Neural cell (in vitro differentiated cells): ENCODE data around the gene POLR1D. TPM values are rescaled to one million over a fixed set of nuclear protein-coding genes. Genes with fewer than 3 reads are reported as not detected.

ENCODE experiments used
- H2AFZ ChIP-seq: fragments of 200-600, 300-800 bp; sonication (generic), shearing (Covaris generic); 2 replicates; pipeline ENCODE4 v1.6.0; 2014; ENCODE audit warnings: low read depth, mild to moderate bottlenecking, antibody characterized with exemption, low read length, moderate library complexity
- H3F3A ChIP-seq: fragments of 200-600 bp; shearing (Covaris generic); 2 replicates; pipeline ENCODE4 v1.6.1; 2016; ENCODE audit warnings: mild to moderate bottlenecking, moderate library complexity, mixed read lengths, antibody characterized with exemption, low read length; ENCODE audit not compliant: insufficient read depth, poor library complexity, severe bottlenecking
- H3K27ac ChIP-seq: fragments of 200-600, 300-800 bp; sonication (generic), shearing (Covaris generic); 2 replicates; pipeline ENCODE4 v1.5.1; 2014; ENCODE audit warnings: mild to moderate bottlenecking, low read length, moderate library complexity
- H3K27me3 ChIP-seq: fragments of 300-800, 200-600 bp; sonication (generic), shearing (Covaris generic); 2 replicates; pipeline ENCODE4 v1.6.0; 2014; ENCODE audit warnings: mild to moderate bottlenecking, low read depth, low read length, moderate library complexity; ENCODE audit not compliant: insufficient read depth
- H3K36me3 ChIP-seq: fragments of 300-800, 200-600 bp; sonication (generic), shearing (Covaris generic); 2 replicates; pipeline ENCODE4 v1.5.1; 2014; ENCODE audit warnings: mild to moderate bottlenecking, antibody characterized with exemption, low read length, moderate library complexity; ENCODE audit not compliant: insufficient read depth
- H3K4me2 ChIP-seq: fragments of 300-800, 200-600 bp; sonication (generic), shearing (Covaris generic); 2 replicates; pipeline ENCODE4 v1.6.0; 2014; ENCODE audit warnings: mild to moderate bottlenecking, low read length
- H3K4me3 ChIP-seq: fragments of 300-800, 200-600 bp; sonication (generic), shearing (Covaris generic); 2 replicates; pipeline ENCODE4 v1.5.1; 2014; ENCODE audit warnings: mild to moderate bottlenecking, low read length, moderate library complexity
- H3K79me2 ChIP-seq: fragments of 200-600 bp; shearing (Covaris generic); replicated peaks from 2 replicates; pipeline ENCODE4 v1.6.0; 2014; ENCODE audit warnings: mild to moderate bottlenecking, low read length, moderate library complexity; ENCODE audit not compliant: insufficient read depth
- H3K9ac ChIP-seq: fragments of 300-800, 200-600 bp; sonication (generic), shearing (Covaris generic); 2 replicates; pipeline ENCODE4 v1.6.1; 2016; ENCODE audit warnings: mild to moderate bottlenecking, low read length, mixed read lengths
- H3K9me2 ChIP-seq: fragments of 200-600 bp; shearing (Covaris generic); 2 replicates; pipeline ENCODE4 v1.6.1; 2016; ENCODE audit warnings: mild to moderate bottlenecking, low read length, mixed read lengths; ENCODE audit not compliant: insufficient read depth
- H3K9me3 ChIP-seq: fragments of 200-600, 300-800 bp; sonication (generic), shearing (Covaris generic); 2 replicates; pipeline ENCODE4 v1.6.1; 2016; ENCODE audit warnings: mild to moderate bottlenecking, mixed run types, low read length, moderate library complexity, mixed read lengths
- H4K20me1 ChIP-seq: fragments of 200-600 bp; shearing (Covaris generic); 2 replicates; pipeline ENCODE4 v1.6.1; 2016; ENCODE audit warnings: mild to moderate bottlenecking, mixed run types; ENCODE audit not compliant: insufficient read depth
- EP300 ChIP-seq: fragments of 450-650 bp; conservative IDR thresholded peaks from 2 replicates; pipeline ENCODE4 v1.6.1; 2014; ENCODE audit warnings: antibody characterized with exemption, mild to moderate bottlenecking, moderate library complexity; ENCODE audit not compliant: poor library complexity, severe bottlenecking
- EZH2 ChIP-seq: fragments of 200-600, 300-800 bp; shearing (Covaris generic), sonication (generic); IDR thresholded peaks from 2 replicates; pipeline ENCODE4 v1.6.1; 2014; ENCODE audit warnings: antibody characterized with exemption, low read length, borderline replicate concordance, mild to moderate bottlenecking; ENCODE audit not compliant: insufficient read depth, poor library complexity, severe bottlenecking
- MXI1 ChIP-seq: fragments of 450-650 bp; conservative IDR thresholded peaks from 2 replicates; pipeline ENCODE4 v1.6.1; 2014; ENCODE audit warnings: antibody characterized with exemption, mild to moderate bottlenecking; ENCODE audit not compliant: poor library complexity, severe bottlenecking
- POLR2AphosphoS5 ChIP-seq: IDR thresholded peaks from 2 replicates; pipeline ENCODE4 v1.6.1; 2012
- RAD21 ChIP-seq: fragments of 450-650 bp; conservative IDR thresholded peaks from 2 replicates; pipeline ENCODE4 v1.6.1; 2014; ENCODE audit warnings: antibody characterized with exemption, mild to moderate bottlenecking, moderate library complexity
- SMC3 ChIP-seq: fragments of 450-650 bp; conservative IDR thresholded peaks from 2 replicates; pipeline ENCODE4 v1.6.1; 2014; ENCODE audit warnings: antibody characterized with exemption, mild to moderate bottlenecking, moderate library complexity; ENCODE audit not compliant: poor library complexity
- TAF1 ChIP-seq: IDR thresholded peaks from 2 replicates; pipeline ENCODE4 v1.6.1; 2012; ENCODE audit warnings: low read depth
- polyA plus RNA-seq: library from polyadenylated mRNA; depleted of rRNA; stranded (reverse); fragments of >200 nt; gene quantifications from 2 replicates; pipeline ENCODE4 v1.2.3, GENCODE V29; 2014
- TF ChIP-seq, protein P1 (sequence below): IDR thresholded peaks from 2 replicates; pipeline ENCODE4 v1.6.1; 2012; ENCODE audit warnings: borderline replicate concordance
- TF ChIP-seq, protein P2 (sequence below): fragments of 450-650 bp; IDR thresholded peaks from 2 replicates; pipeline ENCODE4 v1.5.1; 2014; ENCODE audit warnings: antibody characterized with exemption, mild to moderate bottlenecking, moderate library complexity; ENCODE audit not compliant: poor library complexity, severe bottlenecking

The POLR1D gene
- polyA plus RNA-seq, 1 donor from 2014 or later = 179 TPM

- H3F3A ChIP-seq = no peaks in the 10 kb centered on the region
- no peak overlapping the region for H3K27ac ChIP-seq
- H2AFZ ChIP-seq = no peak overlapping the region
- no peak overlapping the region for H3K9ac ChIP-seq
- no peak overlapping the region for H3K4me3 ChIP-seq
- H4K20me1 ChIP-seq = no peaks in the 10 kb centered on the region
- H3K36me3 ChIP-seq = no peaks in the 10 kb centered on the region
- TF ChIP-seq POLR2AphosphoS5 (no peak), EZH2 (no peak), MXI1 (no peak), RAD21 (no peak), EP300 (no peak), SMC3 (no peak), TAF1 (no peak)
- TF ChIP-seq, protein P1, sequence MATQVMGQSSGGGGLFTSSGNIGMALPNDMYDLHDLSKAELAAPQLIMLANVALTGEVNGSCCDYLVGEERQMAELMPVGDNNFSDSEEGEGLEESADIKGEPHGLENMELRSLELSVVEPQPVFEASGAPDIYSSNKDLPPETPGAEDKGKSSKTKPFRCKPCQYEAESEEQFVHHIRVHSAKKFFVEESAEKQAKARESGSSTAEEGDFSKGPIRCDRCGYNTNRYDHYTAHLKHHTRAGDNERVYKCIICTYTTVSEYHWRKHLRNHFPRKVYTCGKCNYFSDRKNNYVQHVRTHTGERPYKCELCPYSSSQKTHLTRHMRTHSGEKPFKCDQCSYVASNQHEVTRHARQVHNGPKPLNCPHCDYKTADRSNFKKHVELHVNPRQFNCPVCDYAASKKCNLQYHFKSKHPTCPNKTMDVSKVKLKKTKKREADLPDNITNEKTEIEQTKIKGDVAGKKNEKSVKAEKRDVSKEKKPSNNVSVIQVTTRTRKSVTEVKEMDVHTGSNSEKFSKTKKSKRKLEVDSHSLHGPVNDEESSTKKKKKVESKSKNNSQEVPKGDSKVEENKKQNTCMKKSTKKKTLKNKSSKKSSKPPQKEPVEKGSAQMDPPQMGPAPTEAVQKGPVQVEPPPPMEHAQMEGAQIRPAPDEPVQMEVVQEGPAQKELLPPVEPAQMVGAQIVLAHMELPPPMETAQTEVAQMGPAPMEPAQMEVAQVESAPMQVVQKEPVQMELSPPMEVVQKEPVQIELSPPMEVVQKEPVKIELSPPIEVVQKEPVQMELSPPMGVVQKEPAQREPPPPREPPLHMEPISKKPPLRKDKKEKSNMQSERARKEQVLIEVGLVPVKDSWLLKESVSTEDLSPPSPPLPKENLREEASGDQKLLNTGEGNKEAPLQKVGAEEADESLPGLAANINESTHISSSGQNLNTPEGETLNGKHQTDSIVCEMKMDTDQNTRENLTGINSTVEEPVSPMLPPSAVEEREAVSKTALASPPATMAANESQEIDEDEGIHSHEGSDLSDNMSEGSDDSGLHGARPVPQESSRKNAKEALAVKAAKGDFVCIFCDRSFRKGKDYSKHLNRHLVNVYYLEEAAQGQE = no peak
- TF ChIP-seq, protein P2, sequence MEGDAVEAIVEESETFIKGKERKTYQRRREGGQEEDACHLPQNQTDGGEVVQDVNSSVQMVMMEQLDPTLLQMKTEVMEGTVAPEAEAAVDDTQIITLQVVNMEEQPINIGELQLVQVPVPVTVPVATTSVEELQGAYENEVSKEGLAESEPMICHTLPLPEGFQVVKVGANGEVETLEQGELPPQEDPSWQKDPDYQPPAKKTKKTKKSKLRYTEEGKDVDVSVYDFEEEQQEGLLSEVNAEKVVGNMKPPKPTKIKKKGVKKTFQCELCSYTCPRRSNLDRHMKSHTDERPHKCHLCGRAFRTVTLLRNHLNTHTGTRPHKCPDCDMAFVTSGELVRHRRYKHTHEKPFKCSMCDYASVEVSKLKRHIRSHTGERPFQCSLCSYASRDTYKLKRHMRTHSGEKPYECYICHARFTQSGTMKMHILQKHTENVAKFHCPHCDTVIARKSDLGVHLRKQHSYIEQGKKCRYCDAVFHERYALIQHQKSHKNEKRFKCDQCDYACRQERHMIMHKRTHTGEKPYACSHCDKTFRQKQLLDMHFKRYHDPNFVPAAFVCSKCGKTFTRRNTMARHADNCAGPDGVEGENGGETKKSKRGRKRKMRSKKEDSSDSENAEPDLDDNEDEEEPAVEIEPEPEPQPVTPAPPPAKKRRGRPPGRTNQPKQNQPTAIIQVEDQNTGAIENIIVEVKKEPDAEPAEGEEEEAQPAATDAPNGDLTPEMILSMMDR = no peak
- H3K9me3 ChIP-seq = no peaks in the 10 kb centered on the region
- H3K27me3 ChIP-seq = no peaks in the 10 kb centered on the region
- H3K79me2 ChIP-seq = no peaks in the 10 kb centered on the region
- no peaks in the 10 kb centered on the region for H3K9me2 ChIP-seq
- H3K4me2 ChIP-seq = no peak overlapping the region
These were observed 19.9 kb upstream of the POLR1D start for GRCh38 chr13:27601803-27602202.

DNA sequence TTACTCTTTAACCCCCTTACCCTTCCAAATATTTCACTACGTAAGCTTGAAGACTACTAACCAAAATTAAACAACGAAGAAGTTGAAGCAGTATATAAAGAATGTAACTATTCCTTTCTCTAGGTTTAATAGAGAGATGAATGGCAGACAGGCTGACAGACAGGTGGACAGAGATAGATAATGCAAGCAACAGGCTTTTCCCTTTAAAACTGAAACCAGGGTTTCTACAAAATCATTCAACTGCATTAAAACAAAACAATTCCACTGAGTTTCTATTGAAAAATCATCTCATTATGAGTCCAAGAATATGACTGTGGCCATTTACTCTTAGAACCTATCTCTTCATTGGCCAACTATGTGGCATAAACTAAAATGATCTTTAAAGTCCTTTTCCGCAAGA, 16.6 kb upstream of the POLR1D start:
- H2AFZ ChIP-seq = no peak overlapping the region
- no peaks in the 10 kb centered on the region for H3K27me3 ChIP-seq
- no peaks in the 10 kb centered on the region for H4K20me1 ChIP-seq
- H3K4me3 ChIP-seq = no peak overlapping the region
- TF ChIP-seq TAF1 (no peak), POLR2AphosphoS5 (no peak), RAD21 (no peak), EZH2 (no peak), SMC3 (no peak), MXI1 (no peak), EP300 (no peak)
- TF ChIP-seq, protein P2 = no peak
- TF ChIP-seq, protein P1 = no peak
- no peaks in the 10 kb centered on the region for H3K9me2 ChIP-seq
- H3K9ac ChIP-seq = no peak overlapping the region
- H3K27ac ChIP-seq = no peak overlapping the region
- H3K4me2 ChIP-seq = no peak overlapping the region
- no peaks in the 10 kb centered on the region for H3K36me3 ChIP-seq
- H3F3A ChIP-seq = no peaks in the 10 kb centered on the region
- H3K9me3 ChIP-seq = no peaks in the 10 kb centered on the region
- no peaks in the 10 kb centered on the region for H3K79me2 ChIP-seq
